IPS-11a (cell line): Measurements from ENCODE around the gene TAF6.
A peak's percentile ranks its signal among the peaks of the same experiment; 100 is the strongest.

Source experiments
- H3K4me3 ChIP-seq: one replicate; pipeline ENCODE4 v1.5.1; 2013; ENCODE audit warnings: low read depth, low read length, control low read depth

TAF6 gene

DNA sequence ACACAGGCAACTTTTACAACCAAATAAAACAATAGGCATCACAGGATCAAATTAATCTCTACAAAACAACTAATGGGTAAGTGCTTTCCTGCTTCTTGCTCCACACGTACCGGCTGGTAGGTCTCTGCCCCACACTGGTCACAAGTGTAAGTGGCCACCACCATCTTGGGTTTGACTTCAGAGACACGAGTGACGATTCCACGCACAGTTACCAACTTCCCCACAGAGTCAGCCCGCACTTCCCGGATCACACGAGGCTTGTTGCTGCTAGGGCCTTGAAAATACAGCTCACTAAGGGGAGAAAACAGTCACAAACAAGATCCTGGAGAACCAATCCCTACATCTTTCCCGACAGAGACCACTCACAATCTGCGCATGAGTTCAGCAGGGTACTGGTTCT is 20.2 kb downstream of the TAF6 start:
- H3K4me3 ChIP-seq = no peak overlapping the region

DNA sequence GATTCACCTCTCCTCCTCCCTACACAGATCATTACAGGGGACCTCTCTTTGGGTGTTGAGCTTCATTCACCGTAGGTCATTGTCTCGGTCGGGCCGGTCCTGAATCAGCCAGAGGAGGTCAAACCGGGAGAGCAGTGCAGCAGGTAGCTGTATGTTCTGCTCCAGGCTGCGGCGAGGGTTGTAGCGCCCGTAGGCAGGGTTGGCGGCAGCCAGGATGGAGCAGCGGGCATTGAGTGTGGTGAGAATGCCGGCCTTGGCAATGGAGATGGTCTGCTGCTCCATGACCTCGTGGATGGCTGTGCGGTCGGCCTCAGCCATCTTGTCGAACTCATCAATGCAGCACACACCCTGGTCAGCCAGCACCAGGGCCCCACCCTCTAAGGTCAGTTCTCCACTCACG is 23.5 kb downstream of the TAF6 start:
- H3K4me3 ChIP-seq = no peak overlapping the region

- H3K4me3 ChIP-seq = no peak overlapping the region
Observed at GRCh38 chr7:100095289-100095688, 23.9 kb downstream of the TAF6 start.

- H3K4me3 ChIP-seq = no peak overlapping the region
Observed at GRCh38 chr7:100093925-100094486, 25.2 kb downstream of the TAF6 start.

- H3K4me3 ChIP-seq = no peak overlapping the region
Observed at GRCh38 chr7:100093498-100093897, 25.7 kb downstream of the TAF6 start.

DNA sequence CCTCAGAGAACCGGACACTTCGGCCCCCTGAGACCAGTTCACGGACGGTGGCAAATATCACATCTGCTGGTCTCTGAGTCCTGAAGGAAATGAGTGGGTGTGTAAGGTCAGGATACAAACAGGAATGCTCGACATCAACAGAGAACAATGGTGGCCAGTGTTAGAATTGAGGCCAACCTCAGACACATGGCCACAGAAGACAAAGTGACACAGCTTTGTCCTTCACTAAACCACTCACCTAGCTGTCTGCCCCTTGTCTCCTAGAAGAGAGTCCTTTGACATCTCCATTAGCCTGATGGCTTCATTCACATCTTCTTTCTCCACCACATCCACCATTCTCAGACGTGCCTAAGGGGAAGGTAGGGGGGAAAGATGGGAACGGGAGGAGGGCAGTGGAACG is 26.1 kb downstream of the TAF6 start:
- H3K4me3 ChIP-seq = no peak overlapping the region

DNA sequence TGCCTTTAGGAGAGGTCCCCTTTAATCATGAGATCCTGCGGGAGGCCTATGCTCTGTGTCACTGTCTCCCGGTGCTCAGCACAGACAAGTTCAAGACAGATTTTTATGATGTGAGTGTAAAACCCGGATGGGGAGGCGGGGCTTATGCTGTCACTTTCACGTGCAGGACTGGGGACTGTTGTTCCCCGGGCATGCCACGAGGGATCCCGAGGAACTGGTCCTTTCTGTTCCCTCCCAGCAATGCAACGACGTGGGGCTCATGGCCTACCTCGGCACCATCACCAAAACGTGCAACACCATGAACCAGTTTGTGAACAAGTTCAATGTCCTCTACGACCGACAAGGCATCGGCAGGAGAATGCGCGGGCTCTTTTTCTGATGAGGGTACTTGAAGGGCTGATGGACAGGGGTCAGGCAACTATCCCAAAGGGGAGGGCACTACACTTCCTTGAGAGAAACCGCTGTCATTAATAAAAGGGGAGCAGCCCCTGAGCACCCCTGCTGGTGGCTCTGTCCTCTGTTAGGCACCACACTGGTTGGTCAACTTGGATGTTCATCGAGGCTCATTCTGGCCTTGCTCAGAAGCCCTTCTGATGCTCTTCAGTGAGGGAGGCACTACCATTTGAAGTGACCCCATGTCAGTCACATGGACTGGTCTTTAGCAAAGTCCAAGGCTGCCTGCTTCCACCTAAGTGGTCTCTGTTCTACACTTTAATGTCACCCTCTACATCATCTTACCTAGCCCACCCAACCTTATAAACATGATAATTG is 27.6 kb downstream of the TAF6 start:
- no peak overlapping the region for H3K4me3 ChIP-seq

- H3K4me3 ChIP-seq = no peak overlapping the region
Observed at GRCh38 chr7:100090527-100091410, 28.4 kb downstream of the TAF6 start.

- H3K4me3 ChIP-seq = peak overlapping the region; percentile 87
Observed at GRCh38 chr7:100089458-100090196, 29.5 kb downstream of the TAF6 start.

DNA sequence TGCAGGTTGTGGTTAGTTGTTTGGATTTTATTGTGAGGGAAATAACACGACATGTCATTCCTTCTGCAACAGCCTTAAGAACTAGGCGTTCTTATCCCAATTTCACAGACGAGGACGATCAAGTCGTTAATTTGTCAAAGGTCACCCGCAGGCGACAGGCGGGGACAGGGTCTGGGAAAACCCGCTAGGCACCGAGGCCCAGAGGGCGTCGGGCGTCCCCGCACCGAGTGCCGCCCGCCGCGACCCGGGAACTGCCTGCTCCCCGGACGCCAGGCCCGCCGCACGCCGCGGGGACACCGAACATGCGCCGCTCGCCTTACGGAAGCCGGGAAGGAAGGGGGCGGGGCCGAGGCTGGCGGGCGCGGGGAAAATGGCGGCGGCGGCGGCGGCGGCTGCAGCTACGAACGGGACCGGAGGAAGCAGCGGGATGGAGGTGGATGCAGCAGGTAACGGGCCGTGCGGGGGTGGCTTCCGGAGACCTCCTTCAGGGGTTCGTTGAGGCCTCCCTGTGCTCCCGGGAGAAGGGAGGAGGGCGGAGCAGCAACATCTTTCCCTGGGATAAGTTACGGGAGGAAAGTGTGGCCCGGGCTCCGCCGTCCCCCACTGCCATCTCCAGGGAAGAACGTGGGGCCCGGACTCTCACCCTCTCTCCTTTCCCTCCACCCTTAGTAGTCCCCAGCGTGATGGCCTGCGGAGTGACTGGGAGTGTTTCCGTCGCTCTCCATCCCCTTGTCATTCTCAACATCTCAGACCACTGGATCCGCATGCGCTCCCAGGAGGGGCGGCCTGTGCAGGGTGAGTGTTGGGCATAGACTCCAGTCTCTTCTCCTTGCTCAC is 30.3 kb downstream of the TAF6 start, which contains the start of gene COPS6:
TSS of gene COPS6 (plus strand) at position 349 of the 837 bp plus-strand sequence. CDS start at position 371, 22 bp downstream.
- H3K4me3 ChIP-seq = peak within 1 kb of the TSS; percentile 87

DNA sequence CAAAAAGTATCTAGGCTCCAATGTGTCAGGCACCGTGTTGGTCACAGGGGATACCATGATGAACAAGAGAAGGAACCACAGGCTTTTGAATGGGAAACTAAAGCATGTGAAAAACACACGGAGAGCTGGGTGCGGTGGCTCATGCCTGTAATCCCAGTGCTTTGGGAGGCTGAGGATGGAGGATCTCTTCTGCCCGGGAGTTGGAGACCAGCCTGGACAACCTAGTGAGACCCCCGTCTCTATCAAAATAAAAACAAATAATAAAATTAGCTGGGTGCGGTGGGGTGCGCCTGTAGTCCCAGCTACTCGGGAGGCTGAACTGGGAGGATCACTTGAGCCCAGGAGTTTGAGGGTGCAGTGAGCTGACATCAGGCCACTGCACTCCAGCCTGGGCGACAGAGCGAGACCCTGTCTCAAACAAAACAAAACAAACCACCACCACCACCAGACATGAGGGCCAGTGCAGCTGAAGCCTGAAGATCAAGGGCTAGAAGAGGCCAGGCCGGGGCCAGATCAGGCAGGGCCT is 31.0 kb downstream of the TAF6 start:
- peak overlapping the region; percentile 87 for H3K4me3 ChIP-seq

- H3K4me3 ChIP-seq = no peak overlapping the region
Observed at GRCh38 chr7:100087055-100087750, 32.0 kb downstream of the TAF6 start.

DNA sequence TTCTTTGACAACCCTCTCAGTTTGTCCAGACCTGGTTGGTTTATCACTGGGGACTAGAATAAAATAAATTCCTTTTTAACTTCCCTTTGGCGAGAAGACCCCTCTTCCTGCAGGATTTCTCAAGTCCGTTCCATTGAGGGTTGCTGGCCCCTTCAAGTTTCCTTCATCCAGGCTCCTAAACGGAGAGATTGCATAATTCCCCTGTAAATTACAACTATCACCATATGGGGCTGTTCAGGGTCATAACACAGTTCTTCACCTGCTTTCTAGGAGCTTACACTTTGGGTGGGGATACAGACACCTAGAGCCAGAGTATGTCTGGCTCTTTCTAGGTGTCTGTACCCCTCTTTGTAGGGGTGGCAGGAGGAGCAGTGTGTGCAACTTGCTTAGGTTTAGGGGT is 33.6 kb downstream of the TAF6 start:
- H3K4me3 ChIP-seq = no peak overlapping the region

DNA sequence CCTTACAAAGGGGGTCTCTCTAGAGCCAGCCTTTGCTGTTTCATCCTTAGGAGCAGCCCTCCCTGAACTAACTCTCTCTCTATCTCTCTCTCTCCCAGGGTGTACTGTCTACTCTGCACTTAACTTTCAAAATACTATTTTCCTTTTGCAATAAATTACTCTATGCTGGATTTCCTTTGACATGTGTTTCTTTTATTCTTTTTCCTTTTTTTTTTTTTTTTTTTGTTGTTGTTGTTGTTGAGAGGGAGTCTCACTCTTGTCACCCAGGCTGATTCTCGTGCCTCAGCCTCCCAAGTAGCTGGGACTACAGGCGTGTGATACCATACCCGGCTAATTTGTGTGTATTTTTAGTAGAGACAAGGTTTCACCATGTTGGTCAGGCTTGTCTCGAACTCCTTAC is 36.2 kb downstream of the TAF6 start:
- no peak overlapping the region for H3K4me3 ChIP-seq

DNA sequence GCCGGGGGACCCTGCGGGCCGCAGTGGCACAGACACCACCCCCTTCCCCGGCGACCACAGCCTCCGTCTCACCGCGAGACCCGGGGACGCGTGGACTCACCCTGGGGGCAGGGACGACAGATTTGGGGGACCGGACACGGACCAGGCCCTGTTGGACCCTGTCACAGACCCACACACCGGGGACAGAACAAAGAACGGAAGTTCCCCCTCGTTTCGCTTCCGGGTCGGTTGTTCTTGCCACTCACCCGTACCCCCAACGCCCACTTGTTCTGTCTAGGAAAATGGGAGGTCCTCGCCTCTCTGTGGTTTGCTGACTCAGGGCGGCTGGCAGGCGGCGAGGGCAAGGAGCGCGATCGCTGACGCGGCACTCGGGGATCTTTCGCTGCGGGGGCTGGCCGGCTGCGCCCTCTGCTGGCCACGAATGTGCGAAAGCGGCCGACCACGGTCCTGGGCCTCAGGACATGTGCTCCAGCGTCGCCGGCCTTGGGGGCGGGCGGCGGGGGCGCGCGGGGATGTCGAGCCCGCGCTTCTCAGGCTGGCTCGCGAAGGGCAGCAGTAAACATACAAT is 37.5 kb downstream of the TAF6 start, which contains the start of gene ZNF3:
TSS of gene ZNF3 (minus strand) at position 189 of the 568 bp plus-strand sequence. CDS start 4,366 bp downstream, outside the sequence.
- peak within 1 kb of the TSS; percentile 93 for H3K4me3 ChIP-seq

DNA sequence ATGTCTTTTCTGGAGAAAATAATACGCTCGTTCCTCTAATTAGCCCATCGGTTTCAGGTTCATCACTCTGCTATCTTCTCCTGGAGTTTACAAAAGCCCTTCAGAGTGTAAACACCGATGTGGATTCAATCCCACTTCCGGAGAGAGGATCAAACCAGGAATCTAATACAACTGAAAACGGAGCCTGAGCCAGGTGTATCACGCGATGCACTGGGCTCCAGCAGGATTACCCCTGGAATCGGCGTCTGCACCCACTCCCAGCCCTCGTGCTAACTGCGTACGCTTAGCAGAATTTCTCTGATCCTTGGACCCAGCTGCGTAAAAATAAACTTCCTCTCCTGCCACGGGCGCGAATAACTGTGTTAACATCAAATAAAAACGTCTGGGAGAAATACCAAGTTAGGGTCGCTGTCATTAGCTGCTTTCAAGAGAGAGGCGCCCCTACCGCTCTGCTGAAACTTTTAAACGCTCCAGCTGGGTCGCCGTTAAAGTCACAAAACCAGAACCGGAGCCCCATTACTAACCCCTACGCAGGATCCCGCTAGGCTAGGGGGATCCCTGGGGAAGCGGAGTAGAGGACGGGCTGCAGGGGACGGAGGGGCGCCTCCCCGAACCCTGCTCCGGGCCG is 38.1 kb downstream of the TAF6 start:
- H3K4me3 ChIP-seq = peak overlapping the region; percentile 93

GRCh38 chr7:100079024-100079560 is 40.1 kb downstream of the TAF6 start:
- H3K4me3 ChIP-seq = no peak overlapping the region

GRCh38 chr7:100077205-100077604 is 42.0 kb downstream of the TAF6 start:
- no peak overlapping the region for H3K4me3 ChIP-seq
